Measurements from ENCODE around the gene CLDN1.

CLDN1 gene

GRCh38 chr3:190330936-190331734, 8.9 kb upstream of the CLDN1 start:
- no peak for DNase-seq (ENCODE audit: low spot score)

GRCh38 chr3:190326930-190327329, 4.7 kb upstream of the CLDN1 start:
- DNase-seq (ENCODE audit: low spot score) = no peak

- no peak for DNase-seq (ENCODE audit: low spot score)
Observed at GRCh38 chr3:190326361-190326760, 4.1 kb upstream of the CLDN1 start.

GRCh38 chr3:190325923-190326322, 3.7 kb upstream of the CLDN1 start:
- DNase-seq (ENCODE audit: low spot score) = no peak

GRCh38 chr3:190323246-190323626, 990 bp upstream of the CLDN1 start:
- DNase-seq (ENCODE audit: low spot score) = no peak

- DNase-seq (ENCODE audit: low spot score) = no peak
Observed at GRCh38 chr3:190322604-190323245, 479 bp upstream of the CLDN1 start.

- no peak for DNase-seq (ENCODE audit: low spot score)
Observed at GRCh38 chr3:190320594-190321362, 1.5 kb downstream of the CLDN1 start.

- DNase-seq (ENCODE audit: low spot score) = no peak
Observed at GRCh38 chr3:190319660-190320059, 2.6 kb downstream of the CLDN1 start.

GRCh38 chr3:190318666-190319065, 3.6 kb downstream of the CLDN1 start:
- no peak for DNase-seq (ENCODE audit: low spot score)

GRCh38 chr3:190314741-190315140, 7.5 kb downstream of the CLDN1 start:
- DNase-seq (ENCODE audit: low spot score) = no peak

- no peak for DNase-seq (ENCODE audit: low spot score)
Observed at GRCh38 chr3:190309414-190309813, 12.8 kb downstream of the CLDN1 start.

GRCh38 chr3:190308154-190308553, 14.1 kb downstream of the CLDN1 start:
- no peak for DNase-seq (ENCODE audit: low spot score)

- DNase-seq (ENCODE audit: low spot score) = no peak
Observed at GRCh38 chr3:190307164-190307545, 15.1 kb downstream of the CLDN1 start.

GRCh38 chr3:190306513-190307163, 15.6 kb downstream of the CLDN1 start:
- DNase-seq (ENCODE audit: low spot score) = no peak

- DNase-seq (ENCODE audit: low spot score) = no peak
Observed at GRCh38 chr3:190306026-190306425, 16.2 kb downstream of the CLDN1 start.

GRCh38 chr3:190305406-190305805, 16.8 kb downstream of the CLDN1 start:
- DNase-seq (ENCODE audit: low spot score) = no peak

- DNase-seq (ENCODE audit: low spot score) = no peak
Observed at GRCh38 chr3:190303884-190304283, 18.4 kb downstream of the CLDN1 start.

GRCh38 chr3:190302212-190302867, 19.9 kb downstream of the CLDN1 start:
- no peak for DNase-seq (ENCODE audit: low spot score)

GRCh38 chr3:190301591-190301990, 20.7 kb downstream of the CLDN1 start:
- no peak for DNase-seq (ENCODE audit: low spot score)

GRCh38 chr3:190299969-190300368, 22.3 kb downstream of the CLDN1 start:
- DNase-seq (ENCODE audit: low spot score) = no peak

GRCh38 chr3:190294030-190294429, 28.2 kb downstream of the CLDN1 start:
- DNase-seq (ENCODE audit: low spot score) = no peak

GRCh38 chr3:190293621-190294020, 28.6 kb downstream of the CLDN1 start:
- no peak for DNase-seq (ENCODE audit: low spot score)
